RKO (cell line): ENCODE data around the gene STUM.

Experiments
- DNase-seq: peaks from one replicate; pipeline ENCODE4 v3.0.0-alpha.2; 2016; ENCODE audit warnings: low spot score

Gene STUM

DNA sequence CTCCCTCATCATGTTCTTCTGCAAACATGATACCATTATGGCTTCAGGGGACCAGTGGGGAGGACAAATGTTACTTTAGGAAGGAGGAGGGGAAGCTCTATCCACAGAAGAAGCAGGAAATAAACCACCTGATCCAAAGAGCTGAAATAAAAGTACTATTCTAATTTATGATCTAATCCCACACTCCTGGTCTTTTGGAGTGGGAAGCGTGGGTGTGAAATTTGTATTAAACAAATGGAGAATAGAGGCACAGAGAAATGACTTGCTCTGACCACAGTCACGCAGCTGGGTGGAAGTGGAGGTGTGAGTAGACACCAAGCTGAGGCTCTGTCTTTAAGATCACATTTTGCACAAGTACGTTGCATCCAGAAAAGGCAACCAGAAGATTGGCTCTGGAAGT lies 14.5 kb upstream of the STUM start:
- DNase-seq: no peak

DNA sequence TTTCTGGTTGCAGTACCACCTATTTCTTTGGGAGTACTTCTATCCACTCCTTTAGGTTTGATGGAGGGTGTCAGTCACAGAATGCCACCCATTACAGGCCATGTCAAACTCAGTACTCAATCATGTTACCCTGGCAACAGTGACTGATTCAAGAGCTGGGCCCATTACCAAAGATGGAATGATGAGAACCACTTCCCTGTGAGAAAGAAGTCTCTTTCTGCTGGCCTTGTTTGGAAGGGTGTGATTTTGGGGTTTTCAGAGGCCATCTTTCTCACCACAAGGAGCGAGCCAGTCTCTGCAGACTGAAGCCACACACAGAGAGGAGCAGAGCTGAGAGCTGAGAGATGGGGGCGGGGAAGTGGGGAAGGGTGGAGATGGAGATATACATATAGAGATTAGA lies 13.9 kb upstream of the STUM start:
- DNase-seq: no peak

DNA sequence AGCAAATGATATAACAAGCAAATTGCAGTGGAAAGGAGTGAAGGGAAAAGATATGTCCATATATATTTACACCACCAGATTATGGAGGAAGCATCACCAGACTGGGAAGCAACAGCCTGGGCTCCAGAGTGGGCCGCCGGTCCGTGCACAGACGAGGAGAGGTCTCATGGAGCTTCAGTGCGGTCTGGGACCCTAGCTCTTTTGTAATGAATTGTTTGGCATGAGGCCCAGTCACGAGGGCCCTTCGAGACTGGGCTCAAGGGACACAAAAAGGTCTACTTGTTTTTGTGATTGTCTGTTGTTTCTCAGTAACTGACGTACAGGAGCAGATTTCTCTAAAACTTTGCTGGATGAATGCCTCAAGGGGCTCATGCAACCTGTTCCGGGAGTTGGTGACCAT lies 12.9 kb upstream of the STUM start:
- DNase-seq: no peak

DNA sequence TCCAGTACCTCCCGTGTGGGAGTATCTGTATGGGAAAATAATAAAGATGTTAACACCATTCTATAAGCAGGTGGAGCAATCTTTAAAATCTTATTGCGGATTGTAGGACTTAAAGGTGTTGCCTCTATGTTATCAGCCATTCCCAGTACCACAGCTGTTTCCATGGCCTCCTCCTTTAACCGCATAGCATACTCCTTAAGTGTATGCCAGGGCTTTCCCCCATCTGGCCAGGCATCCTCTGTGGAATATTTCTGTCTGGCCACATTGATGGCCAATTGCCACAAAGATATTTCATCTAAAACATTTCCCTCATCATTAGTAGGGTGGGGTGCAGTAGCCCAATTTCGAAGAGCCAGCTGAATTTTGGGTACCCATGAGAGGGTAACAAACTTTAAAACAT lies 7.3 kb upstream of the STUM start:
- DNase-seq: no peak

DNA sequence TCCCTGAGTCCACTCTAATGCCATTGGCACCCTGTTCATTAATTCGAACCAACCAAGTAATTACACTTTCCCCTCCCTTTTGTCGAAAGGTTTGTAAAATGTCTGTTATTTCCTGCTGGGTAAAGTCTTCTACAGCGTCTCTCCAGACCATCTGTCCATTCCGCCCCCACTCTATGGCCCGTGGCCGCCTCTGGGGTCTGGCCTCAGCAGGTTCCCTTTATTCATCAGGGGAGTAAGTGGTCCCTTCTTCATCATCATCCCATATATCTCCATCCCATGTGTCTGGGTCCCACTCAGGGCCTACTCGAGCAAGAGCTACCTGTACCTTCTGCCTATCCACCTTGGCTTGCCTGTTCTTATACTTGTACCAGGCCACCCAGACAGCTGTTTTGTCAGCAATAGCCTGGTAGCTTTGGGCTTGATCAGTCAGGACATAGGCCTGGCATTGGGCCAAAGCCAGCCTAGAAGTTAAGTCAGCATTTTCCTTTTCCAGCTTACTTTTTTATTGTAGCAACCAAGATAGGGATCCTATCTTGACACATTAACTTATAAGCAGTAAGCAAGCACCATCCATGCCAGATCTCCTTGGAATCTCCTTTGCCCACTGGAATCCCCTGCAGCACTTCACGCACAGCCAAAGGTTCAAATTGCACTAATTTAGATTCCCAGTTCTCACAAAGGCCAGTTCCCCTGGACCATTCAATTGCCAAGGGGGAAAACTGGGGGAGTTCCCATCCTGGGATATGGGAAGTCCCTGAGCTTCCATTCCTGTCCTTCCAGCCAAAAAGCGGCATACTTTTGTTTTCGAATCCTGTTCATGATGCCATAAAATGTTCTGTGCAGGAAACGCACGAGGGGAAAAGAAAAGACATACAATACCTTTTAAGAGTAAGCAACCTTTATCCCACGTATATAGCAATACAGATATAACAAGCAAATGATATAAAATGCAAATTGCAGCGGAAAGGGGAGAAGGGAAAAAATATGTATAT lies 6.6 kb upstream of the STUM start:
- no peak for DNase-seq

DNA sequence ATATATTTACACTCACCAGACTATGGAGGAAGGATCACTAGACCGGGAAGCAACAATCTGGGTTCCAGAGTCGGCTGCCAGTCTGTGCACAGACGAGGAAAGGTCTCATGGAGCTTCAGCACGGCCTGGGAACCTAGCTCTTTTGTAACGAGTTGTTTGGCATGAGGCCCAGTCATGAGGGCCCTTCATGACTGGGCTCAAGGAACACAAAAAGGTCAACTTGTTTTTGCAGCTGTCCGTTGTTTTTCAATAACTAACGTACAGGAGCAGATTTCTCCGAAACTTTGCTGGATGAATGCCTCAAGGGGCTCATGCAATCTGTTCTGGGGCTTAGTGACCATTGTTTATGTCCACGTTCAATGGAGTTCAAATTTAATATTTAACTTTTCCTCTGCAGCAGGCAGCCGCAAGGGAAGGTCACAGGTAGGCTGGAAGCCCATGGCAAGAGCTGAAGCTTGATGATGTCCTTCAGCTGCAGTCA lies 5.9 kb upstream of the STUM start:
- DNase-seq: no peak

DNA sequence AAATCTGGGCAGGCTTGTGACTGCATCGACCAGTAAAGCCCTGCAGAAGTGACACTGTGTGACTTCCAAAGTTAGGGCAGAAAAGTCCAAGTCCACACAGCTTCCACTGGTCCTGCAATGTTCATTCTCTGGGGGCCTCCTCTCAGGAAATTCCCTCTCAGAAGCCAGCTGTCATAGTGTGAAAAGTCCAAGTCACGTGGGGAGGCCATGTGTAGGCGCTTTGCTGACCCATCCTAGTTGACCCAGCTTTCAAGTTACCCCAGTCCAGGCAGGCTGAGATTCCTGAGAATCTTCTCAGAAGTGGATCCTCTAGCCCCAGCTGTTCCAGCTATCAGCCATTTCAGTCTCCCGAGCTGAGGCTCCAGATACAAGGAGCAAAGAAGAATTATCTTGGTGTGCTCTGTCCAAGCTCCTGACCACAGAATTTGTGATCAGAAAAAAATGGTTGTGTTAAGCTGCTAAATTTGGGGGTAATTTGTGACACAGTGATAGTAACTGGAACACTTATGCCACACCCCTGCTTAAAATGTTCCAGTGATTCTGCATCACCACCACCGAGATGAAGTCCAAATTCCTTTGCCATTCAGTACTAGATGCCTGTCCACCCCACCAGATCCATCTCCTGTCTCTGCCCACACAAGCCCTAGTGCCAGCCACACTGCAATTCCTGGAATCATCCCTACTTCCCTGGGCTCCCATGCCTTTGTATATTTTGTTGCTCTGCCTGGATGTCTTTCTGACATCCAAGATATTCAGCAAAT lies 2.5 kb upstream of the STUM start:
- DNase-seq: no peak

DNA sequence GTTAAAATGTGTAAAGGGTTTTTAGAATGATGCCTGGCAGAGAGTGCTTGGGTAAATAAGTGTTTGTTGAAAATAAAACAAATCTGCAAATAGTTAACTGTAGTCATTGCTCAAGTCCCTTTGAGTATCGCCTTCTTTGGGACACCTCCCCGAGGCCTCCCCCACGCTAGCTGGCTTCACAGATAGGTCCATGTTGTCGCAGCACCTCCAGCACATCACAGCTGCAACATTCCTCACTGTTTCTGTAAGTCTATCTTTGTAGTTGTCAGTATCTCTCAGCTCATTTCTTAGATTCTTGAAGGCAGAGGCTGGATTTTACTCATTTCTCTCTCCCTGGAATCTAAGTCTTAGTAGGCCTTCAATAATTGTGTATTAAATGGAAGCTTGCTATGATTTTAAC lies 1.6 kb upstream of the STUM start:
- DNase-seq: no peak

DNA sequence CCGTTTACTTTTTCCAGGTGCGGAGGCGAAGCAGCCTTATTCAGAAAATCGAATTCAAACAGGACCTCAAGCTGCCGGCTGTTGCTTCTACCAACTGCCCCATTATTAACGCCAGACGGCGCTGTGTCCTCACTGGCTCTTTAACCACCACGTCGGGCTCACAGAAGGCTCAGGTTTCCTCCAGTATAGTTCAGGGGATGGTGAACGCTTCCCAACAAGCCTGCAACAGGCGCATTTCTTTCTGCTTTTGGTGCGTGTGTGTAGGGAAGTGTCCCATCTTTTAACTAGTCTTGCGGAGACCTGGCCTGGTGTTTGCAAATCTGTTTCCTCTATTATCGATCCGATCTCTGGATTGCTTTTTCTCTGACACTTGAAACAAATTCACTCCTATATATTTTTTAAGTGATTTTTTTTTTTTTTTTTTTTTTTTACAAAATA lies 791 bp upstream of the STUM start:
- DNase-seq: peak; percentile 80

DNA sequence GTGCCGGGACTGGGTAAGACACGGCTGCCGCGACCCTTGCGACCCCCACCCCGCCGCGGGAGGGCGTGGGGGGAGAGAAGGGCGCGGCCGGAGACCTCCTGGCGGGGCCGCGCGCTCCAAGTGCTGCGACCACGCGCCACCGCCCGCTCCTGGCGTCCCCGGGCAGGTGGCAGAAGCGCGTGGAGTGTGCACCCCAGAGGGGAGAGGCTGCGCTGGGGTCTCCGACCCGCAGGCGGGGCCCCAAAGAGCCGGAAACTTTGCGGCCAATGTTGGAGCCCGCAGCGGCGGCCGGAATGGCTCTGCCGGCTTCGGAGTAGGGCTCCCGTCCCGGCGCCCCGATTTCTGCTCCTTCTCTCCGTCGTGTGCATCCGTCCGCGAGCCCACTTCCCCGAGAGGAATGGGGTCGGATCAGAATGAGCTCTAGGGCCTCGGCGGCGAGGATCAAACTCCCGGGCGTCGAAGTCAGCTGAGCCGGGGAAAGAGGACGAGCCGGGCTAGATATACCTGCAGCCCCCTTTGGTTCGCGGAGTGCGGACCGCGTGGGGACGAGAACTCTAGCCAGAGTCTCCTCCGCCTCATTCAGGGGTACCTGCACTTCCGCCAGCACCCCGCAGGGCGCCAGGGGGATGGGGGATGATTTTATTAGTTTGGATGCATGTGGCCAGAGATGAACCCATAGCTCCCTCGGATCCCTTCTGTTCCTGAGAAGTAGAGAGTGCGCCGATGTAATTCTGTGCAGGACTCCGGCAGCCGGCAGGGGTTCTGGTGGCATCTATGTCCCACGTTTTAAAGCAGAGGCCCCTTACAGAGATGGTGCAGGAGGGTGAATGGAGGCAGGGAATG lies 751 bp downstream of the STUM start:
- DNase-seq: no peak

DNA sequence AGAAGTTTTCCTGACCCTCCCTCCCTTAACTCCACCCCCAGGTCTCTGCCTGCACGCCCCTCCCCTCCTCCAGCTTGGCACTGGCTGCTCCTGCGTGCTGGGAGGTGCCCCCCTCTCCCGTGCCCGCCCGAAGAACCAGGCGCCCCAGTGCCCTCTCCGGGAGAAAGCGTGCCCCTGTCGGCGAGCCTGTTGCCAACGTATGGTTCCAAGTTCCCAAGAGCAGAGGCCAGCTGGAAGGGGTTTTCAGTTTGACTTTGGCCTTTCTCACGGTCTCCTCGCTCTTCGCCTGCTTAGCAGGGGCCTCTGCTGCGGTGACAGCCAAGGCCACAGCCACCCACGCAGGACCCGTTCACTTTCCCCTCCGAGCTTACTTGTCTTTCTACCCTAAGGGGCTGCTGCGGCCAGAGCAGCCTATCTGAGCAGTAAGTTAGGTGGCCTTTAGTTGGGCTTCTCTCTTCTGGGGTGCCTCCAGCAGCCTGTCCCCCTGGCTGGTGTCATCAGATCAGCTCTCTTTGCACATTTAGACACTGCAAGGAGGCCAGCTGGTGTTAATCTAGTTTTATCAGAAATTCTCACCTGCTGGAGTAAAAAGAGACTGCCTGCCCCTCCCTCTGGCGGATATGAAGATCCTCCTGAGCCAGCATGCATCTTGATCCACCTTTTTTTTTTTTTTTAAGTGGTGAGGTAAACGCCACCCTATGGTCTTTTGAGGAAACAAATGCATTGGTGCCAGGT lies 1.5 kb downstream of the STUM start:
- no peak for DNase-seq

DNA sequence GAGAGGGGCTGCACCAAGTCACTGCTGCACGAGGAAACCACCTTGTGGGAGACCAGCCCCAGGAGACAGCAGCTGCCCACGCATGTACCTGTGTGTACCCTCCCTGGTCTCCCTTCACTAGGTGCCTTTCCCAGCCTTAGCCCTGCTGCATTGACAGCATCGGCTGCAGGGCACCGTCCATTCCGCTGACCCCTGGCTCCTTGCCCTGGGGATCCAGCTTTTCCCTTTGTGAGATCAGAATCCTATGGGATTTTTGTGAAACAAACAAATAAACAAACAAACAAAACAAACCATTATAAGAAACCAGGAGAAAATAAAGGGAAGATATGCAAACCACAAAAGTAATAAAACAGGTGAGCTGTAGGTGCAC lies 2.1 kb downstream of the STUM start:
- DNase-seq: no peak

DNA sequence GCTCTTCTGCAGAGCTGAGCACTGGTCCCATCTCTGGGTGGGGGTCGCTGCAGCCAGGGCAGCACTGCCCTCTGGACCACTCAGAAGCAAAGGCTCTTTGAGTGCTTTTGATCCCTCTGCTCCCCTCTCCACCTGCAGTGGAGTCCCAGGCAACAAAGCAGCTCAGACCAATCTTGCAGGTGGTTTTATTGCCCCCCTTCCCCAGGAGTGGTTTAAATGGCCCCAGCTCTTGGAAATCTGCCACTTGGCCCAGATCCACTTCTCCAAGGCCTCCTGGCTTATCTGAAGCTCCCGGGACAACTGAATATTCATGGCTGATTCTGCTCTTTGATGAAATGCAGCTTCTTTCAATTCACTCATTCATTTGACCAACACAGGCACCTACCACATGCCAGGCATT lies 2.7 kb downstream of the STUM start:
- no peak for DNase-seq

DNA sequence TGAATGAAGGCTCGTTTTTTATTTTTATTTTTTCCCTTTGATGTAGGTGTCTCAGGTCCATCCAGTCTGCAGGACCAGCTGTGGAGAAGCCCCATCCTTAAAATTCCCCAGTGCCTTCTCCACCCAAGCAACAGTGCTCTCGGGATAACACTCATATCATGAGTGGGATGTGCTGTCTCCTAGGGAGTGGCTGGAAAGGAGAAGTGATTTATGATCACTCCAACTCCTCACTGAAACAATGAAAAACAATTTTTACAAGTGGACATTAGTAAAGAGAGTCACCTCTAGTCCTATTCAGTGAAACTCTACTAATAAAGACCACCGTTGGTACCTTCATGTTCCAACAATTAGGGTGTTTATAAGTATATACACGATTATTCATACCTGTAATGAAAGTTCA lies 3.5 kb downstream of the STUM start:
- no peak for DNase-seq

DNA sequence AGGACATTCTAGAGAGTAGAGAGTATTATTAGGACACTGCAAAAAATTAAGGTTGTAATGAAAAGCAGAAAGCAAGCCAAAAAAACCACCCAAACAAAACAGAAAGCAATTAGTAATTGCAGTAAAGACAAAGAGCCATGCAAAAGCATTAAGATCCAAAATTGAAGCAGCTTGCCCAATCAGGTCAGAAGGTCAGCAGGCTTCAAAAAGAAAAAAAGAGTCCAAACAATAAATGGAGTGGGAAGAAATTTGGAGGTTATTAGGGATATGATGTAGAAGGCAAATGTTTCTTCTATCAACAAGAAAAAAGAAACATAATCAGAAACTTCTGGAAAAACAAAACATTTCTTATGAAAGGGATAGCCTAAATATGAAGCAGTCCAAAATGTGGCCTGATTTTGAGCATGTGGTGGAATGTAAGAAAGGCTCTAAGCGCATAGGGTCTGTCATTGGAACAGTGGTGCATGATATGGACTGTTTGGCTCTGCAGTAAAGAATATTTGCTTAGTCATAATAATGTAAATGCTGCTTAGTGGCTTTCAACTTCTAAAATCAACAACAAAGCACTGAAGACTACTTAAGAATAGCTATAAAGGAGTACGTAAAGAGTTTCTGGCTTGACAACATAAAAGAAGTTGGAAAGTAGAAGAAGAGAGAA lies 4.8 kb downstream of the STUM start:
- no peak for DNase-seq

DNA sequence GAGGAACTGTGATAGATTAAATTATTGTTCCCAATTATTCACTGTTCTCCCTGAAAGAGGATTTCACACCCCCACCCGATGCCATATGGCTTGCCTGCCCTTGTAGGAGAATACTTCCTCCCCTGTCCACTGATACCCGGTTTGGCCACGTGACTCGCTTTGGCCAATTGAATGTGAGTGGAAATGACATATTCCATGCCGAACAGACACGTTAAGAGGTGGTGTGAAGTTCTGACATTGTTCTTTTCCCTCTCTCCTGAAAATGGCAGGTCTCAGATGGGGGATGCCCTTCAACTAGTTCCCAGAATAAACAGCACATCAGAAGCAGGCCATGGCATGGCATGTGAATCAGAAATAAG lies 5.3 kb downstream of the STUM start:
- DNase-seq: no peak

DNA sequence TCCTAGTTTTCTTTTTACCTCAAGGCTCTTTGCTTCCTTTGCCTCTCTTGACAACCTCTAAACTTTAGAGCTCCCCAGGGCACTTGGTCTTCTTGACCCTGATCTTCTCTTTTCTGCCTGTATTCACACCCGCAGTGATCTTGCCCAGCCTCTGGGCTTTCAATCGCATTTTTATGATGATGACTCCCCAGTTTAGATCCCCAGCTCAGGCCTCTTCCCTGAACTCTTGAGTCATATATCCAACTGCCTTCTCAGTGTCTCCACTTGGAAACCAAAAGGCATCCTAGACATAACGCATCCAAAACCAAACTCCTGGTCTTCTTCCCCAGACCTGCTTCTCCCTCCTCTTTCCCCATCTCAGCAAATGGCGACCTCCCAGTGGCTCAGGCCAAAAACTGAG lies 6.5 kb downstream of the STUM start:
- no peak for DNase-seq

DNA sequence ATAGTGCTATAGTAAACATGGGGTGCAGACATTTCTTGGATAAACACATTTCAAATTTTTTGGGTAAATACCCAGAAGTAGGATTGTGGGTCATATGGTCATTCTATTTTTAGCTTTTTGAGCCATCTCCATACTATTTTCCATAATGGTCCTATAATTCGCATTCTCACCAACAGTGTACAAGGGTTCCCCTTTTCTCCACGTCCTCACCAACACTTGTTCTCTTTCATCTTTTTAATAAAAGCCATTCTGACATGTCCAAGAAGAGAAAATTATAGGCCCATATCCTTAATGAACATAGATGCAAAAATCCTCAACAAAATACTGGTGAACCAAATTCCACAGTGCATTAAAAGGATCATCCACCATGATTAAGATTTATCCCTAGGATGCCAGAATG lies 8.9 kb downstream of the STUM start:
- no peak for DNase-seq

DNA sequence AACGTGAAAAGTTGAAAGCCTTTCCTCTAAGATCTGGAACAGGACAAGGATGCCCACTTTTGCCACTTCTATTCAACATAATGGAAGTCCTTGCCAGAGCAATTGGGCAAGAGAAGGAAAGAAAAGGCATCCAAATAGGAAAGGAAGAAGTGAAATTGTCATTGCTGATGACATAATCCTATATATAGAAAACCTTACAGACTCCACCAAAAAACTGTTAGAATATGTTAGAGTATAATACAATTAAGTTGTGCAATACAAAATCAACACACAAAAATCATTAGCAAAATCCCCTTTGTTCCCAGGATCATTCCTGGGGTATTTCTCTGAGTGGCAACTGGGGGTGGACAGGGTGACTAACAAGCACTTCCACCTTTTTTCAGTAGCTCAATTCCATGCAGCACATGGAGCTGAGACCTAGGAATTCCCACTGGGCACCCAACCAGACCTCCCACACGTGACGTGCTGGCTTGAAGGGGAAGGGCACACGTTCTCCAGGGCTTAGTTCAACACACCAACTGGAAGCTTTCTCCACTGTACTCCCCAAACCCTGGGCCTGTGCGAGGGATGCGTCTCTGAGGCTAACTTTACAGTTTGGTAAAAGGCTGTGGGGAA lies 9.6 kb downstream of the STUM start:
- no peak for DNase-seq

DNA sequence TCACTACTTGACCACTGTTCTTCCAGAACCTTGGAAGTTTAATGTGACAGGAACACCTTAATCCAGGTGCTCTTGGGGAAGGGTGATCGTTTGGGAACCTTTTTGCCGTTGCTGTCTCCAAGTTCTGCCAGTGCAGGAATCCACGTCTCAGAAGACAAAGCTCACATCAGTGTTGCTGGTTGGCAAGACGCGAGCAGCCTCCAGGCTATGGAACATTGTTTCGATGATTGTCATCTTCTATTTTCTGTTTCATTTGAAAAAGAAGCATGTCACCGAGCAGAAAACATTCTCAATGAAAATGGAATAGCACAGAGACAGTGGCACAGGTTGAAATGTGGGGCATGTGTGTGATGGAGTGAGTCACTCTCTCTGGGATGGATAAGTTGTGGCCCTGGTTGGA lies 11.7 kb downstream of the STUM start:
- no peak for DNase-seq

DNA sequence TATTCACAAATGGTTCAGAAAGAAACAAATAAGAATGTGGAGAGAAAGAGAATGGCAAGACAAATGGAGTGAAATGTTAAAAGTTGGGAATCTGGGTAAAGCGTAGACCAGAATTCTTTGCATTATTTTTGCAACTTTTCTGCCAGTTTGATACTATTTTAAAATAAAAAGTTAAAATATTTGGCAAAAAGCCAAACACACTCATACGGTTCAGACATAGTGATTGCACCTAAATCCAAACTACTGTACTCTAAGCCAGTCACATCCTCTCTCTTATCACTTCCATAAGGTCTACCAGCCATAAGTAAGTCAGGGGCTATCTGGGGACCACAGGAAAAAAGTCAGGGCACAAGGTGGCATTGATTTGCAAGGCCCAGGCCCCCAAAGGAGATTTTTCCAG lies 14.4 kb downstream of the STUM start:
- DNase-seq: no peak
